GM19324 (cell line): Measurements from ENCODE around the gene CTF1.
"Not testable (repeated sequence)": the region's sequence is repeated elsewhere in the genome, so short reads cannot be mapped to it uniquely, and the experiment has no call there.

Experiments
- ATAC-seq: cut with Tn5 transposase; IDR thresholded peaks from one replicate; pipeline ENCODE4 v1.9.1; 2021; ENCODE audit warnings: mild to moderate bottlenecking, moderate library complexity; ENCODE audit not compliant: unreplicated experiment, low FRiP score

The CTF1 gene

GRCh38 chr16:30886145-30886544 is 10.3 kb upstream of the CTF1 start:
- no peak for ATAC-seq

- ATAC-seq, result no peak
Measured at GRCh38 chr16:30887927-30888326, 8.5 kb upstream of the CTF1 start.

- no peak for ATAC-seq
Measured at GRCh38 chr16:30888856-30889499, 7.4 kb upstream of the CTF1 start.

GRCh38 chr16:30889721-30890120 is 6.7 kb upstream of the CTF1 start:
- no peak for ATAC-seq

GRCh38 chr16:30891043-30891823 is 5.2 kb upstream of the CTF1 start:
- ATAC-seq, result not testable (repeated sequence)

- ATAC-seq, result no peak
Measured at GRCh38 chr16:30892670-30893416, 3.6 kb upstream of the CTF1 start.

- peak; percentile 5 for ATAC-seq
Measured at GRCh38 chr16:30893417-30893743, 3.0 kb upstream of the CTF1 start.

- ATAC-seq, result peak; percentile 73
Measured at GRCh38 chr16:30893744-30894539, 2.5 kb upstream of the CTF1 start, which contains the start of gene BCL7C. Gene BCL7C, minus strand, starts transcription at chr16:30894077. Its CDS starts 133 bp downstream, at chr16:30893944.

- ATAC-seq, result no peak
Measured at GRCh38 chr16:30894540-30895368, 1.7 kb upstream of the CTF1 start.

- ATAC-seq, result no peak
Measured at GRCh38 chr16:30895627-30896260, 670 bp upstream of the CTF1 start.

- ATAC-seq, result no peak
Measured at GRCh38 chr16:30896889-30897733, 697 bp downstream of the CTF1 start.

- no peak for ATAC-seq
Measured at GRCh38 chr16:30899794-30900193, 3.4 kb downstream of the CTF1 start.

- no peak for ATAC-seq
Measured at GRCh38 chr16:30900588-30900987, 4.2 kb downstream of the CTF1 start.

GRCh38 chr16:30901201-30902028 is 5.0 kb downstream of the CTF1 start:
- ATAC-seq, result no peak

- ATAC-seq, result no peak
Measured at GRCh38 chr16:30902029-30902972, 5.9 kb downstream of the CTF1 start.

- ATAC-seq, result no peak
Measured at GRCh38 chr16:30903002-30903401, 6.6 kb downstream of the CTF1 start.
